GM19239 (cell line): ENCODE measurements around the gene RARG.

ENCODE experiments used
- DNase-seq: peaks from one replicate; pipeline ENCODE4 v3.0.0; 2011; ENCODE audit warnings: low spot score; ENCODE audit not compliant: insufficient read length
- FAIRE-seq: peaks from 2 replicates; lab custom pipeline; 2011; peaks lifted over from hg19 to GRCh38; lab: Jason Lieb, UNC

Gene RARG

DNA sequence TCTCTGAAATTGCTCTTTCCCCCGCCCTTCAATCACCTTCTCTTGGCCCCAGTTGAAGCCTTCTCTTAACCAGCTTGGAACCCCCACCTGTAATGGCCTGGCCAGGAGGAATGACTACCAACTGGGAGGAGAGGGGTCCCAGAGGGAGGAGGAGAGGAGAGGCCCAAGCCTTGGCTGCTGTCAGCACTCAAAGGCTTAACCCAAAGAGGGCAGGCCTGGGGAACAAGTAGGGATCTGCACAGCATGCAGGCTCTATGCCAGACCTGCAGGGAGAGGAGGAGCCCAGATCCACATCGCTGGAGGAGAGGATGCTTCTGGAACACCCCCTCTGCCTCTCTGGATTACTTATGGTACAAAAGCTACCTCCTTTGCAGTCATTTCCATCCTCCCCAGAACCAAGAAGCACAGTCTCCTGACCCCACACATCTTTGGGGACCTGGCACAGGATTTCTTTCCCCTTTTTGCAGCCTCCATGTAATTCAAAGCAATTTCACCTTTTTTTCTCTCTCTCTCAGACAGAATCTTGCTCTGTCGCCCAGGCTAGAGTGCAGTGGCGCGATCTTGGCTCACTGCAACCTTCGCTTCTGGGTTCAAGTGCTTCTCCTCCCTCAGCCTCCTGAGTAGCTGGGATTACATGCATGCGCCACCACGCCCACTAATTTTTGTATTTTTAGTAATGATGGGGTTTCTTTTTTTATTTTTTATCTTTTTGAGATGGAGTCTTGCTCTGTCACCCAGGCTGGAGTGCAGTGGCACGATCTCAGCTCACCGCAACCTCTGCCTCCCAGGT is 6.2 kb downstream of the RARG start:
- DNase-seq, result no peak
- FAIRE-seq, result no peak

- FAIRE-seq (no peak), DNase-seq (no peak)
These were observed 6.9 kb downstream of the RARG start for GRCh38 chr12:53224897-53225634.

GRCh38 chr12:53224061-53224896 is 7.7 kb downstream of the RARG start:
- DNase-seq (no peak), FAIRE-seq (no peak)

GRCh38 chr12:53223389-53224060 is 8.5 kb downstream of the RARG start:
- no peak for DNase-seq
- FAIRE-seq, result no peak

GRCh38 chr12:53222806-53223261 is 9.2 kb downstream of the RARG start:
- FAIRE-seq (no peak), DNase-seq (no peak)

- FAIRE-seq, result no peak
- no peak for DNase-seq
These were observed 9.8 kb downstream of the RARG start for GRCh38 chr12:53222170-53222721.

DNA sequence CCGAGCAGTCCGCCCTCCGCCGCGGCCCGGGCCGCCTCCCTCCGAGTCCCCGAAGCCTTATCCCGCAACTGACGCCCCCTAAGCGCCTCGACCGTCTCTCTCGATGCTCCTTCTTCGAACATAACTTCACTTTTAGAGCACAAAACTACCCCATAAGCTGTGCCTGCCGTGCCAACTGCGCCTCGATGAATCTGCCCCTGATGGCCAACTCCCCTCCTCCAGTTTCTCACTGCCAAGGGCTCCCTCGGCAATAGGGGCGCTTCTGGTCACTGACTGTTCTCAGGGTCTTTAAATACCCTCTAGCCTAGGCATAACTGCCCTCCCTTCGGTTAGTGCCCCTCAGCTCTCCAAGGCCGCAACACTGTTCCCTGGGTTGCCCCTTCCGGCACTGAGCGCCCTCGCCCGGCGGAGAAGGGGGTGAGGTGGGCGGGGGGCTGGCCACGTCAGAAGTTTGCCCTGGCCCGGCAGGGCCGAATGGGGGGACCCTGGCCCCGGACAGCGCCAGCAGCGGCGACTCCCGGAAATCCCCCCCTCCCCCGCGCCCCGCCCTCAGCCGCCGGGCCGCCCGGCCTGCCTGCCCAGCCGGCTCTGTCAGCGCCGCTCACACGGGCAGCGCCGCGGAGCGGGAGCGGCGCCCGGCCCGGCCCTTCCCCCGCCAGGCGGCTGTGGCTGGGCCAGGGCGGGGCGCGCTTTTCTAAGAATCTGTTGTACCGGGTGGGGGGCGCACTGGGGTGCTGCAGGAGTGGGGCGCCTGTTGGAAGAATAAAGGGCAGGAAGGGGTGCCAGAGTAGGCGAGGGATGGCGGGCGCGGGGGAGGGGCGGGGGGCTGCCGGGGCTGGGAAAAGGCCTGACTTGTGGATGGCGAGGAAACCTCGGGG is 10.6 kb downstream of the RARG start:
- DNase-seq (peak; percentile 62), FAIRE-seq (peak; percentile 64)

DNA sequence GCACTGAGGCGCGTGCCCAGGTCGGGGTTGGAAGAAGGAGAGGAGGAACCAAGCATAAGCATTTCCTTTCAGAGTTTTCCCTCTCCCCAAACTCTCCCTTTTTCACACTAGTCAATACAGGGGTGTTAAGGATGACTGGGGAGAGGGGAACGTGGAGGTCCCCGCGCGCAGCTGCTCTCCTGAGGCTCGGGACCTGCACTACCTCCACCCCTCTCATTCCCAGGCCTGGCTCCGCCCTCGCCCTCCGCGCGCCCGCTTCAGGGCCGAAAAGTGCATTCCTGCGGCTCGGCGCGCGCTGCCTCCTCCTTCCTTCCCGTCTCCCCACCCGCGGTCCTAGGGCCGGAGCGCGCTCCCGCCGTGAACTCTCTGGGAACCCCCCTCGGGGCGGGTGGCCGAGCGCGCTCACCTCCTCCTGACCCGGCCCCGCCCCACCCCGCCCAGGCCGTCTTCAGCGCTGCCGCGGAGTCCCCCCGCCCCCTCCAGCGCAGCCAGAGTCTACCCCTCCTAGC is 11.3 kb downstream of the RARG start:
- DNase-seq, result peak; percentile 93
- FAIRE-seq, result peak; percentile 85

- FAIRE-seq, result no peak
- peak; percentile 81 for DNase-seq
These were observed 11.9 kb downstream of the RARG start for GRCh38 chr12:53219956-53220693.

DNA sequence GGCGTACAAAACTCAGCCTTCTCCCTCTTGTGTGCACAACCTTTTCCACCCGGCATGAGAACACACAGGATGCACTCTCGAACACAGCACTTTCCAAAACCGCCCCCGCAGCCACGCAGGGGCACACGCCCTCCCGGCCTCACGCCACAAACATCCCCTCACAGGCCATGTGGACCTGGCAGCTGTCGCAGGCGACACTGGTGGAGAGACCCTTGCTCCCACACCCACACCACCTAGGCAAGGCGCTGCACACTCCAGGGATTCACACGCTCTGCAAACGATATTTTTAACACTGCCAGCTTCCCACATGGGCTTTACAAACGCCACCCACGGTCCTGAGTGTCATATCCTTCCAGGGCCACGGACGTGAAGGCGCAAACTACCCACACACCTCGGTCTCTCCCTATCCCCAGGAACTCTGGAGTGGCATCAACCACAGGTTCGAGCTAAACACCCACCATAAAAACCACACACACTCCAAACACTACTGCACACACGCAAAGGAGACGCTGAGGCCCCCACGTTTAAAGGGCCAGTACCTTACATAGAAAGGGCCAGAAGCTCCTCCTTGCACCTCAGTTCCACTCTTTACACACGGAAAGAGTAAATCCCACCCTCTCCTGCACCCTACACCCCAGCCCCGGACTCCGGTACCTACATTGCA is 12.6 kb downstream of the RARG start:
- peak; percentile 65 for DNase-seq
- peak; percentile 82 for FAIRE-seq

- FAIRE-seq (no peak), DNase-seq (no peak)
These were observed 13.3 kb downstream of the RARG start for GRCh38 chr12:53218551-53219291.

DNA sequence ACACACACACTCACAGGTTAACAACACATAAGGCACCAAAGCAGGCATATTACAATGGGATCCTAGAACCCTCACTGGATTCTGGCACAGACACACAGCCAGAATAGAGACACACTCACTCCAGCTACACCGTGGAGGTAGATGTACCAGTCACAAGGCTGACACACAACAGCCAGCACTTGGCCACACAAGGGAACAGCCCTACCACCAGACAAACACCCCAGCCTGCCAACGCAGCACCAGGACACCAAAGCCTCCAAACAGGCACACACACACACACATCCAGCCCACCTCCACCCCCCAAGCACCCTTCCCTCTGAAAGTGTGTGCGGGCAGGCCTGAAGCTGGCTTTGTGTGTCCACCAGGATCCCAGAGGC is 14.1 kb downstream of the RARG start:
- DNase-seq (no peak), FAIRE-seq (no peak)

DNA sequence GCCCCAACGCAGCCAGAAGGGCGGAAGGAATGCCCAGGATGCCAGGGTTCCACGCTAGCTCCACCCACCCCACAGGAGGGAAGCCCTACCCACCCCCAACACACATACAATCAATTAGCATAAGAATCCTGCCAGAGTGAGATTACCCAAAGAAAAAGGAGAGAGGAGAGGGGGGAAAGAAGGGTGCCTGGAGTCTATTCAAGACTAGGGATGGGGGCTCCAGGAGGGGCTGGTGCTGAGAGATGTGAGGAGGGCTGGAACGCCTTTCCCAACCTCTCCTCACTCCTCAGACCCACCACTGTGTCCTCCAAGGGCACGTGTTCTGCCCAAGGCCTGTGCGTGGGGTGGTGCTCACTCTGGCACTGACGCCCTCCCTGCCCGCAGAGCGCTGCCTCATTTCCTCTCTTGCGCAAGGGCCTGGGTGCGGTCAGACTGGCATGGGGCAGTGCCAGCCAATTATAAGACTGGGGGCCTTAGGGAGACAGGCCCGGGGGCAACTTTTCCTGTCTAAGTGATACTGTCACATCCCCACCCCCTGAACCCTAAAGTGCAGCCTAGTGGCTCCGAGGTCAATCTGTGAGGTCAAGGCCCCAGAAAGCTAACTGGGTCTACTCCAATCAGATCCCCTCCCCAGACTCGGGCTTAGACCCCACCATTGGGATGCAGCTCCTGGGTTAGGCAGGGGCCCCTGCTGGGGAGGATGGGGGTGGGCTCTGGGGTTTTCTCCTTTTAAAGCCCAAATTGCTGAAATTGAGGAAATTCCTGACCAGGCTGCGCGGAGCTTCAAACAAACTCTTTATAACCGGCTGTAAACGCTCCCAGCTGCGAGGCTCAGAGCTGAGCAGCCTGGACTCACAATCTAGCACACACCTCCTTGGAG is 14.7 kb downstream of the RARG start:
- FAIRE-seq, result no peak

DNA sequence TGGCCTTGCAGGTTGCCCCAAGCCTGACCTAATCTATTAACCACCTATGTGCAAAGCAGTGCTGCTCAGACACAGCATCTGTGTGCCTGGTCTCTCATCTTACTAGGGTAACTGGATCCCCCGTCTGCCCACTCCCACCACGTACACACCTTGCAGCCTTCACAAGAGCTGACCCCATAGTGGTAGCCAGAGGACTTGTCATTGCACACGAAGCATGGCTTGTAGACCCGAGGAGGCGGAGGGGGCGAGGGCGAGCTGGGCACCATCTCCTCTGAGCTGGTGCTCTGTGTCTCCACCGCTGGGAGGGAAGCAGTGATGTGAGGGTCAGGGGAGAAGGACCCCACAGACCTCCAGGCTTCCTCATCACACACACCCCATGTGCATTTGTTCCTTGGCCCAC is 16.5 kb downstream of the RARG start:
- FAIRE-seq, result no peak

More for the DNA sequence above, 14.7 kb downstream of the RARG start:
- DNase-seq, result no peak

DNA sequence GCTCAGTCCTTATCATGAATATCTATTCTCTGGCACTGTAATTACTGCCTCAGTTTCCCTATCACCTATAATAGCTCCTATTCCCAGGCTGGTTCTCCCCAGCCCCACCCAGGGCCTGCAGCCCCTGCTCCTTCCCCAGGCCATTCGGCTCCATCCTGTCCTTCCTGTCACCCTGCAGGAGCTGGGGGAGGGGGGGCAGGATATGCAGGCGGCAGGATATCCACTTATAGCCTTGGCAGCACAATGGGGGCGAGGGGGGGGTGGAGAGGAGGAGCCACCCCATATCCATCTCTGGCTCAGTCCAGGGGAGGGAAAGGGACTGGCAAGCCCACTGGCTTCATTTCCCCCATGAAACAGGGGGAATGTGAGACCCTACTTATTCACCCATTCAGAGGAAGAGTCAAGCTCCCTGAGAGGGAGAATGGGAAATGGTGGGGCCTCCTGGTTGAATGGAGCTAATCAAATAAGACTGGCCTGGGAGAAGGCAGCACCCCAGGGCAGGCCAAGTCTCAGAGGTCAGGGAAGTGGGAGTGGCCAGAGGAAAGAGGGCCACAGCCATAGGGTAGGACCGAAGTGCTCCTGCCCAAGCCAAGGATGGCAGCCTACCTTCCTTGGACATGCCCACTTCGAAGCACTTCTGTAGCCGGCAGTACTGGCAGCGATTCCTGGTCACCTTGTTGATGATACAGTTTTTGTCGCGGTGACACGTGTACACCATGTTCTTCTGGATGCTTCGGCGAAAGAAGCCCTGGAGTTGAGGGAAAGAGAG is 17.1 kb downstream of the RARG start:
- no peak for DNase-seq
- FAIRE-seq, result no peak

More for the DNA sequence above, 16.5 kb downstream of the RARG start:
- no peak for DNase-seq
